ENCODE results near the gene CADM1. TPM values are rescaled to one million over a fixed set of nuclear protein-coding genes. Genes with fewer than 3 reads are reported as not detected.

CADM1 gene
- total and polyA plus RNA-seq, 10 of the 15 experiments (the other 5 are each of a cell fraction or from before 2014, with no cell fraction given) = 0.03 to 0.48 (median 0.15) TPM; not detected in 3

- Histone ChIP-seq H3K4me3 (no peak overlapping the region), H2AFZ (ENCODE audit: control insufficient read depth, low read depth, low read length) (no peak overlapping the region), H3K9ac (ENCODE audit: control insufficient read depth, insufficient read depth, low read length) (no peak overlapping the region), H3K27me3 (replicated peaks in 1 of 2; ENCODE audit: control insufficient read depth in 2 of 2, insufficient read depth in 2 of 2, low read length in 1 of 2) (no peaks in the 10 kb centered on the region; a peak in 1 of 4 replicates), H3K79me2 (ENCODE audit: control insufficient read depth, insufficient read depth, low read length) (no peaks in the 10 kb centered on the region), H3K4me2 (ENCODE audit: control insufficient read depth, insufficient read depth) (no peak overlapping the region), H3K4me1 (ENCODE audit: control insufficient read depth, insufficient read depth, low read length) (no peaks in the 10 kb centered on the region), H3K27ac (ENCODE audit: control insufficient read depth, insufficient read depth) (no peak overlapping the region), H3K36me3 (ENCODE audit: control insufficient read depth in 2 of 2, insufficient read depth in 2 of 2, low read length in 1 of 2) (no peaks in the 10 kb centered on the region), H4K20me1 (ENCODE audit: control insufficient read depth, insufficient read depth) (no peaks in the 10 kb centered on the region), H3K9me3 (replicated peaks; ENCODE audit: control insufficient read depth, insufficient read depth, low read length) (no peaks in the 10 kb centered on the region)
- ATAC-seq (no peak), DNase-seq (ENCODE audit: low read depth, low spot score) (no peak), FAIRE-seq (no peak)
- 28% methylated on average over 6 of the region's 6 CpGs for WGBS (ENCODE audit: insufficient coverage, insufficient replicate concordance, low lambda C conversion rate, missing lambda C conversion rate)
- BruUV-seq (replicated peaks) = no TSS peak
- ChIA-PET RAD21 (ENCODE audit: unreplicated experiment) (no interaction called here), POLR2A (no interaction called here), SMC1A (ENCODE audit: uncharacterized antibody, unreplicated experiment) (no interaction called here), CTCF (no interaction called here)
- in situ Hi-C loops (cut with MboI) = no loop called here
- no peak for TF ChIP-seq HSF1 (IDR thresholded peaks at IDR 0.05; ENCODE audit: low read depth, low read length)
- no peak for TF ChIP-seq HDAC6 (IDR thresholded peaks at IDR 0.05; ENCODE audit: unreplicated experiment)
- no peak for TF ChIP-seq MXI1 (IDR thresholded peaks at IDR 0.05; ENCODE audit: low read depth, low read length)
- TF ChIP-seq RFX5 (IDR thresholded peaks at IDR 0.05; ENCODE audit: low read depth, low read length) = no peak
- TF ChIP-seq, protein P1, sequence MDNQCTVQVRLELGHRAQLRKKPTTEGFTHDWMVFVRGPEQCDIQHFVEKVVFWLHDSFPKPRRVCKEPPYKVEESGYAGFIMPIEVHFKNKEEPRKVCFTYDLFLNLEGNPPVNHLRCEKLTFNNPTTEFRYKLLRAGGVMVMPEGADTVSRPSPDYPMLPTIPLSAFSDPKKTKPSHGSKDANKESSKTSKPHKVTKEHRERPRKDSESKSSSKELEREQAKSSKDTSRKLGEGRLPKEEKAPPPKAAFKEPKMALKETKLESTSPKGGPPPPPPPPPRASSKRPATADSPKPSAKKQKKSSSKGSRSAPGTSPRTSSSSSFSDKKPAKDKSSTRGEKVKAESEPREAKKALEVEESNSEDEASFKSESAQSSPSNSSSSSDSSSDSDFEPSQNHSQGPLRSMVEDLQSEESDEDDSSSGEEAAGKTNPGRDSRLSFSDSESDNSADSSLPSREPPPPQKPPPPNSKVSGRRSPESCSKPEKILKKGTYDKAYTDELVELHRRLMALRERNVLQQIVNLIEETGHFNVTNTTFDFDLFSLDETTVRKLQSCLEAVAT (IDR thresholded peaks at IDR 0.05) = no peak
- TF ChIP-seq ZSCAN29 (IDR thresholded peaks at IDR 0.05) = no peak
- no peak for TF ChIP-seq SMC3 (IDR thresholded peaks at IDR 0.05; ENCODE audit: borderline replicate concordance, low read length)
- TF ChIP-seq MEF2A (IDR thresholded peaks at IDR 0.05; ENCODE audit: insufficient read depth, low read depth, low read length) = no peak
- no peak for TF ChIP-seq SUZ12 (IDR thresholded peaks at IDR 0.05; ENCODE audit: unreplicated experiment)
- no peak for TF ChIP-seq SMAD5 (IDR thresholded peaks at IDR 0.05; ENCODE audit: low read depth)
- intact Hi-C loops (cut with micrococcal nuclease; ENCODE audit: unreplicated experiment) = no loop called here
Observed at GRCh38 chr11:115362997-115363396, 141.2 kb downstream of the CADM1 start.
